NB4 (cell line): ENCODE data around the gene SCOC.
"Not testable (repeated sequence)": the region's sequence is repeated elsewhere in the genome, so short reads cannot be mapped to it uniquely, and the experiment has no call there.

Experiments used
- DNase-seq: peaks from one replicate; pipeline ENCODE4 v3.0.0; 2010; ENCODE audit warnings: low read depth
- H3K4me3 ChIP-seq: one replicate; pipeline ENCODE4 v1.5.1; 2011; ENCODE audit warnings: mild to moderate bottlenecking, low read depth, low read length, moderate library complexity
- CTCF ChIP-seq: IDR thresholded peaks from one replicate; pipeline ENCODE4 v1.5.1; 2012; ENCODE audit warnings: low read depth, low read length
- MAX ChIP-seq: IDR thresholded peaks from 2 replicates; pipeline ENCODE4 v1.6.1; 2011; ENCODE audit warnings: low read depth, low read length
- MYC ChIP-seq: IDR thresholded peaks from 2 replicates; pipeline ENCODE4 v1.6.1; 2011; ENCODE audit warnings: low read depth, low read length
- POLR2A ChIP-seq: IDR thresholded peaks from 2 replicates; pipeline ENCODE4 v1.6.1; 2011; ENCODE audit warnings: mild to moderate bottlenecking; ENCODE audit not compliant: insufficient read length; ENCODE audit errors: extremely low read depth

SCOC gene

GRCh38 chr4:140395668-140396067 is 22.2 kb downstream of the SCOC start:
- H3K4me3 ChIP-seq: no peak overlapping the region
- TF ChIP-seq CTCF (no peak), MAX (no peak), POLR2A (no peak)
- no peak for DNase-seq

GRCh38 chr4:140400111-140400510 is 26.7 kb downstream of the SCOC start:
- no peak overlapping the region for H3K4me3 ChIP-seq
- no peak for DNase-seq
- TF ChIP-seq MAX (no peak), MYC (no peak), CTCF (no peak), POLR2A (no peak)

- H3K4me3 ChIP-seq: no peak overlapping the region
- no peak for TF ChIP-seq CTCF
- TF ChIP-seq MYC: no peak
- TF ChIP-seq MAX: no peak
- no peak for TF ChIP-seq POLR2A
- no peak for DNase-seq
These were observed 32.8 kb downstream of the SCOC start for GRCh38 chr4:140406292-140406691.

- TF ChIP-seq MAX (no peak), POLR2A (no peak), MYC (no peak), CTCF (no peak)
- no peak for DNase-seq
These were observed 35.5 kb downstream of the SCOC start for GRCh38 chr4:140408974-140409373.

GRCh38 chr4:140413130-140413969 is 39.9 kb downstream of the SCOC start:
- DNase-seq, H3K4me3 ChIP-seq: not testable (repeated sequence)

More at GRCh38 chr4:140408974-140409373, 35.5 kb downstream of the SCOC start:
- H3K4me3 ChIP-seq: no peak overlapping the region

GRCh38 chr4:140423106-140423505 is 49.7 kb downstream of the SCOC start:
- DNase-seq: no peak
- TF ChIP-seq MYC: no peak
- no peak for TF ChIP-seq MAX
- TF ChIP-seq POLR2A: no peak
- H3K4me3 ChIP-seq: no peak overlapping the region
